Stimulated activated CD8-positive, alpha-beta memory T cell treated with anti-CD3 and anti-CD28 coated beads, Interleukin-7, amount 100 ng/mL, for 24 hours (primary cell): ENCODE measurements around the gene SETX.

Experiments used
- DNase-seq: peaks from one replicate; pipeline ENCODE4 v3.0.0-alpha.2; 2020; ENCODE audit warnings: low read depth

SETX gene

DNA sequence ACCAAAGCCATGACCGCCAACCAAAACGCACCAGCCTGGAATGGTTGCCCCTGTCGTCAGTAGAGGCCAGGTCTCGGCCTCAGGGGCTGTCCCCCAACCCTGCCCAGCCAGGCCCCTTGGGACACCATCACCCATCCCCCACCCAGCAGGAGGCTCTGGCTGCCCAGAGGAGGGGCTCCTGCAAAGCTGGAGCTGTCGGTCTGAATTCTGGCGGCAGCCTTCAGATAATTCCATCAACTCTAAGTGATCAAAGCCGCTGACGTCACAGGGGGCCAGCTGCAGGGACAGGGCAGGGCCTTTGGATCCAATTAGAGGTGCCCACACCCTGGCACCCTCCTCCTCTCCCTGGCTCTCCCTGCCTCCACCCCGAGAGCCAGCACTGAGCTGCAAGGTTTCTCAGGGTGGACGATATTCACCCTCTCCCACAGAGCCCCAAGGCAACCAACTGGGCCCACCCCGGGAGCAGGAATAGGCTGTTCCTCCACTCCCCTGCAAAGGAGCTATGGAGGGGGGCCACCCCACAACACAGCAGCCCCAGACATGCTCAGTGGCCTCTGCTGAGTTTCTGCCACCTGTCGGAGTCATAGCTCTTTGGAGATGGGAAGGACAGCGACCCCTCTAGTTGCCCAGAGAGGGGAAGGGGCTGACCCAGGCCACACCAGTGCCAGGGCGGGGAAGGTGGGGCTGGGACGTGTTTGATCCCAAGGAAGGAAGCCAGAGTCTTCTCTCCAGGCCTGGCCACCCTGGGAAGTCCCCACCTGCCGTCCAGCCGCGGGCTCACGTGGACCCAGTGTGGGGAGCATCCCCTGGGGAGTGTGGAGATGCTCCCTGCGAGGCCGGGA, 114.6 kb downstream of the SETX start:
- no peak for DNase-seq

- DNase-seq = no peak
These were observed 115.3 kb downstream of the SETX start for GRCh38 chr9:132239518-132239917.

GRCh38 chr9:132238992-132239391, 115.8 kb downstream of the SETX start:
- DNase-seq = no peak

DNA sequence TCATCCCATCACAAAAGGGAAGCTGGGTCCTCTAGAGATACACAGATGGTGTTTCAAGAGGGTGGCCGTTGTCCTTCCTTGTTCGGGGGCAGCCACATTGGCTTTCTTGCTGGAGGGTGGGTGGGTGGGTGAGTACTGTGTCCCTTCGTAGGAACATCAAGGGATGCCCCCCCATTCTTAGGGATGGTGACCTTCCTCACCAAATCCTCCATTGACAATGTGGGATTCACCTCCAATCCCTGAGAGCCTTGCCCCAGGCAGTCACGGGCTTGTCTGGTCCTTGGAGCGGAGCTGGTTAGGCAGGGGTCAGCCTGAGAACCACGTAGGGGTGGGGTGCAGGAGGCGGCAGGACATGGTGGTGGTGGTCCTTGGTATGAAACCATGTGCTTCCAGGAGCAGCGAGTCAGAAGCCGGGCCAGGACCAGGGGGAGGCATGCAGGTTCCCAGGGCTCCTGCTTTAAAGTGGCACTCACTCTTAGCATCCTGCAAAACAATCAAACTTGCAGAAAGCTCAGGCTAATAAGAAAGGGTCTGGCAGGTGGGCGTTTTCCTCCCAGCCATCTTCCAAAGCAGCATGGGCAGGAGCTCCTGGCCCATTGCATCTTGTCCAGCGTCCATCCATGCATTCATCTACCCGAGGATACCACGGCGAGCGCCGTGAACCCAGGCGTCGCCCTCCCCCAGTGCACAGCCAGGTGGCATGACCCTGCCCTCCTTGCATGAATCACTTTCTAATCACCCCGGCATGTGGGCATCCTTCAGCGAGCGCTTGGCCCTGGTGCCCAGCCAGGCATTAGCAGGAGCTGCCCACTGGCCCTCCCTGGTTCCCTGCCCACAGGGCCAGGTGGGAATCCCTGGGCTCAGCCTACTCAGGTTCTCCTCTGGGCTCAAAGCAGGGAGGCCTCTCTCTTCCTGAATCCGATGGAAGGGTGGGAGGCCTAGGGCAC, 116.5 kb downstream of the SETX start:
- no peak for DNase-seq

GRCh38 chr9:132237481-132237880, 117.3 kb downstream of the SETX start:
- DNase-seq = no peak

- DNase-seq = no peak
These were observed 118.0 kb downstream of the SETX start for GRCh38 chr9:132236662-132237311.

DNA sequence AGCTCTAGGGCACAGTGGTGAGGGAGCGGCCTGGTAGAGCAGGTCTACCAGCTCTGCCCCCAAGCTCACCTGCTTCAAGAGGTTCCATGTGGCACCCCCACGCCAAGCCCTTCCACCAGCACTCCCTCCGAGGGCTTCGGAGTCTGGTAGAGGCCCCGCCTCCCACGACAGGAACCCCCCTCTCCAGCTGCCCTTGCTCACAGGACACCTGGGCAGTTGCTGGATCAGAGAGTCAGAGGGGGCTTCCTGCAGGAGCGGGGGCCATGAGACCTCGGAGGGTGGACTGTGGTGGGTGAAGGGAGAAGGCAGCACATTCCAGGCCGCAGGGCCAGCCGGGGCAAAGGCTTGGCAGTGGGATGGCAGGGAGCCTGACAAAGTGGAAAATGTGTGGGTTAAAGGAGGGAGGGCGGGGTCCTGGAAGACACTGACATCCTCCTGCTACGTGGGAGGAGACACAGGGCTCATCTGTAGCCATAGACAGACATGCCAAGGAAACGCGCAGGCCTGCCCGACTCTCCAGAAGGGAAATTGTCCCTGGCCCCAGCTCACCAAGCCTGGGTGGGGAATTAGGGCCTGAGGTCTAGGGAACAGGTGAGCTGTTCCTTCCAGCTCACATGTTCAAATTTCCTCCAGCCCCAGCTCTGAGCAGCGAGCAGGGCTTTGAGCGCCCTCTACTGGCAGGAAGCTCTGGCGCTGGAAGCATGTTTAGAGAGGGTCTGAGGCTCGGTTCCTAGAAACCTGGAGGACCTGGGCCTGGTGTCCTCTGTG, 118.7 kb downstream of the SETX start:
- DNase-seq = peak; percentile 67

DNA sequence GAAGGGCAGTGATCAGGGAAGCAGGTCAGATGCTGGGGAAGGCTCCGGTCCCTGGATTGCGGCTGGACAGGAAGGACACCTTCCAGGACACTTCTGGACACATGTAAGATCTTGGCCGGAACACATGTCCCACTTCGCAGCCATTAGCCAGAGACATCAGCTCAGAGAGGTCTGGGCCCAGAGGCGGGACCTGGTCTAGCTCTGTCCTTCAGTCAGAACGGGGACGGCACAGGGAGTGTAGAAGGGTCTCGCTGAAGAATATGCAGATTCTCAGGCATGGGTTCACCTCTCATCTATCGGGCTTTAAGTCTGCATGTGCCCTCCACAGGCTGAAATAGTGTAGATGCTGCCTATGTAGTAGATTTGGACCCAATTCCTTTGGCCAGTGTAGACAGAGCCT, 119.7 kb downstream of the SETX start:
- no peak for DNase-seq

DNA sequence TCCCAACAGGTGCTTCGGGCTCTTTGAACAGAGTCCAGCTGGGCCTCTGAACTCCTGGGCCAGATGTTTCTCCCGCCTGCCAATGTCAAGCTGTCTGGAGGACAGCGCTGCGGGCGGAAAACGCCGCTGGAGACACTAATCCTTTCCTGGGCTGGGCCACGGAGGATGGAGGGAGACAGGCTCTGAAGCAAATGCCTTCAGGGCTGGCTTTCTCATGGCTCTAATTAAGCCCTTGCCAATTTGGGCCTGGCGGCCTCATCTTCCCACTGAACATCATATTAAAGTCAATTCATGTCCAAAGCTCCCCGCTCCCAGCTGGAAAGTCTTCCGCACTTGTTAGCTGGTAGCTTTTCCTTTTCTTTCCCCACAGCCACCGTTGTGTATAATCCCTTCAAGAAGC, 120.3 kb downstream of the SETX start:
- no peak for DNase-seq

- DNase-seq = no peak
These were observed 121.6 kb downstream of the SETX start for GRCh38 chr9:132233138-132233537.

DNA sequence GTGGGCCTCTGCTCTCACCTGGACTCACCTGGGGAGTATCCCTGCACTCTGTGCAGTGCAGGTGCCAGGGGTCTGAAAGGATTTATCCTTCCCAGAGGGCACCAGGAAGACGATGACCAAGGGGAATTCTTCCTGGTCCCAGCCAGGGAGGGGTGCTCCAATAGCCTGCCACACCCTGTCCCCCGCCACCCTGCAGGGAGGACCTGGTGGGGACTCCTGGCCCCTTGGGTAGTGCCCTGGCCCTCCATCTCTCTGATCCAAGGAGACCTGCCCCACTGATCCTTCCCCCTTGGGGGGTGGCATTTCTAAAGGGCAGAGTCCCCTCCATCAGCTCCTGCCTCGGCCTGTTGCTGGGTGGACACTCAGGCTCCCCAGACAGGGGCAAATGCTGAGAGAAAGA, 122.3 kb downstream of the SETX start:
- no peak for DNase-seq

GRCh38 chr9:132231019-132231701, 123.6 kb downstream of the SETX start:
- no peak for DNase-seq

DNA sequence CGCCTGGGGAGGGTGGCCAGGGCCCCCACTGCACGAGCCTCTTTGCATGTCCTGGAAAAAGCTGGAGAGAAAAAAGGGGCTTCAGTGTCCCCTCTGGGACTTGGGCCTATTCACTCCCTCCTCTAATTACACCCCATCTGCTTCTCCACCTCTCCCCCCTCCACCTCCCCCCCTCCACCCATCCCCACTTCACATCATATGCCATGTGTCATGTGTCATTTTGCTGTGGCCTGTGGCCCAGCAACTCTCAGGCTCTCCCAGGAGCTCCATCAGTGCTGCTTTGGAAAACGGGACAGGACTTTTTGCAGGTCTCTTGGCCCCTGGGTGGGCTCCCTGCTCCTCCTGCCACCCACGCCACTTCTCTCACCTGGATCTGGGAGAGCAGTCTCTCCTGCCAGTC, 124.2 kb downstream of the SETX start:
- no peak for DNase-seq

- no peak for DNase-seq
These were observed 126.7 kb downstream of the SETX start for GRCh38 chr9:132228062-132228461.

DNA sequence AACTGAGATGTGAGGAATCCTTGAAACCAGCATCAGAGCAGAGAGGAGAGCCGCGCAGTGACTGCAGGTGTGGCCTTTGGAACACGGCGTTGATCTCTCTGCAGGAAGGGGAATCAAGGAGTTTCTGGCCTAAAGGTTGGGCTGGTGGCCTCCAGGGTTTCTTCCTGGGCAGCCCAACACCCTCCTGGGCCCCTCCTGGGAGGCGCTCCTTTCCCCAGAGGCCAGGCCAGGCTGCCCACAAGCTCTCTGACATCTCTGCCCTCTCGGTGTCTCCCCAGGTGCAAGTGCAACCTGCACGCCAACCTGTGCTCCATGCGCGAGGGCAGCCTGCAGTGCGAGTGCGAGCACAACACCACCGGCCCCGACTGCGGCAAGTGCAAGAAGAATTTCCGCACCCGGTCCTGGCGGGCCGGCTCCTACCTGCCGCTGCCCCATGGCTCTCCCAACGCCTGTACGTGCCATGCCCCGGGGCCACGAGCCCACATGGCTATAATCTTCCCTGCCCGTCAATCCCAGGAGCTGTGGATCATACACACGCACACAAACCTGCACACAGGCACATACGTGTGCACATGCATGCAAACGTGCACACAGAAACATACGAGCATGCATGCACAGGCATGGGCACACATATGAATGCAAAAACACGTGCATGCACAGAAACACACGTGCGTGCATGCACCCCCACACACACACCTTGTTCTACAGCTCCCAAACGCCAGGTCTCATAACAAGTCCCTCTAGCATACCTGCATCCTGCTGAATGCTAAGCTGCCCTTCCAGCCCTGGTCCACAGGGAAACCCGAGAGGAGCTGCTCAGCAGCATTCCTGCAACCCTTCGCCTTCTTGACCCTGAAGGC, 128.0 kb downstream of the SETX start:
- no peak for DNase-seq

GRCh38 chr9:132224645-132225044, 130.1 kb downstream of the SETX start:
- no peak for DNase-seq

GRCh38 chr9:132221941-132222340, 132.8 kb downstream of the SETX start:
- DNase-seq = no peak

GRCh38 chr9:132218208-132218607, 136.6 kb downstream of the SETX start:
- DNase-seq = no peak

DNA sequence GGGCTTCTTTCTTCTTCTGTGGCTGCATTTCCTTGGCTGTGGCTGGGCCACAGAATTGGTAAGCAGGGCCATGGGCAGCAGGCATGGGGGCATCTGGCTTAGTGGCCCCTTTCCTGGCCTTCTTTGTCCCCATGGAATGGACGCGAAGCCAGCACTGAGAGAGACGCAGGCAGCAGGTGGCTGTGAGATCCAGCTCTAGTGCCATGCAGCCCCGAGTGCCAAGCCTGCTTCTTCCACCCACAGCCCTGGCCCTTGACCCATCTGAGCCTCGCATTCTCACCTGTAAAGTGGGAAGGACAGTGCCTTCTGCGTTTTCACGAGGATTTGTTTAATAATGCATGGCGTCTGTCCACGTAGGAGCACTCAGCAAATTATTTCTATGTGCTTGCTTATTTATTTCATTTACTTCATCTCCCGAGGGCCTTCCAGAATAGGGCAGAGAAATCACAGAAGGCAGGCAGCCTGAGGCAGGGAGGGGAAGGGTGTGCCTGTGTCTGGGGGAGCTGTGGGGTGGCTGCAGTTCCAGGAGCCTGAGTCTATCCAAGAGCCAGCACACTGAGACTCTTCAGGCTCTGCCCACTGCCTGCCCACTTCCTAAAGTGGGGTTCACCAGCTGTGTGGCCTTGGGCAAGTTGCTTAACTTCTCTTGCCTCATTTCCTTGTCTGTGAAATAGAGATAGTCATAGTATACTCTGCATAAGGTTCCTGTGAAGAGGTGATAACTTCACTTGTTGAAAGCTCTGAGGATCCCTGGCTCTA, 137.7 kb downstream of the SETX start:
- no peak for DNase-seq
